Measurements from ENCODE around the gene RAB15. TPM values are rescaled to one million over a fixed set of nuclear protein-coding genes. Genes with fewer than 3 reads are reported as not detected.

RAB15 gene
- total and polyA plus RNA-seq, 2 donors (not counting 1 experiment from before 2014, with no cell fraction given) = 2.2 to 3.6 TPM

DNA sequence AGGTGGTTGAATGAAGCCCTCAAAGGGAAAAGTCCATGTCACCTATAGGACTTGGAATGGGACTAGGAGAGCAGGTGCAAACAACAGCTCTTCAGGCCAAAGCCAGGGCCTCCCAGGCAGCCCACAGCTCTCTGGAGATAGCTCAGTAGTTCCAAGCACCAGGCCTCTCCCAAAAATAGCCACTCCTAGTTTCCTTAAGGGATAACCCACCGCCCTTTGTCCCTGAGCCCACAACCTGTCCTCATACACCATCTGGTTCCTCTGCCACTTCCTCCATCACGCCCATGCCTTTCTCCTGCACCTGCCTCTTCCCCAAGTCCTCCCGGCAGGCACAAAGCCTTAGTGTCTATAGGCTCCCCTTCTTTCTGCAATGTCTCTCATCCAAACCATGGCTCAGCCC lies 2.1 kb downstream of the RAB15 start:
- Histone ChIP-seq H3K4me1 (ENCODE audit: control insufficient read depth, extremely low read depth, insufficient read depth, low read length) (no peaks in the 10 kb centered on the region), H3K4me3 (replicated peaks in 1 of 4; ENCODE audit: control extremely low read depth in 1 of 4, insufficient read depth in 1 of 4, low read depth in 3 of 4, low read length in 4 of 4) (no peak overlapping the region), H3K79me2 (ENCODE audit: control insufficient read depth, insufficient read depth, low read length) (no peaks in the 10 kb centered on the region), H3K9me3 (ENCODE audit: control insufficient read depth, insufficient read depth, low read depth, low read length) (no peaks in the 10 kb centered on the region), H2AFZ (ENCODE audit: low read length) (no peak overlapping the region), H3K27me3 (ENCODE audit: control insufficient read depth, insufficient read depth, low read length) (no peaks in the 10 kb centered on the region), H3K4me2 (ENCODE audit: extremely low read depth, insufficient read depth, low read length) (no peak overlapping the region), H3K36me3 (ENCODE audit: control insufficient read depth, insufficient read depth, low read length) (no peaks in the 10 kb centered on the region), H3K9ac (ENCODE audit: insufficient read depth, low read length) (no peak overlapping the region), H3K27ac (ENCODE audit: insufficient read depth, low read length) (no peak overlapping the region), H4K20me1 (ENCODE audit: control insufficient read depth, extremely low read depth, insufficient read depth, low read length) (no peaks in the 10 kb centered on the region)
- no peak for DNase-seq (ENCODE audit: low read depth in 2 of 2)
- TF ChIP-seq, protein P1, sequence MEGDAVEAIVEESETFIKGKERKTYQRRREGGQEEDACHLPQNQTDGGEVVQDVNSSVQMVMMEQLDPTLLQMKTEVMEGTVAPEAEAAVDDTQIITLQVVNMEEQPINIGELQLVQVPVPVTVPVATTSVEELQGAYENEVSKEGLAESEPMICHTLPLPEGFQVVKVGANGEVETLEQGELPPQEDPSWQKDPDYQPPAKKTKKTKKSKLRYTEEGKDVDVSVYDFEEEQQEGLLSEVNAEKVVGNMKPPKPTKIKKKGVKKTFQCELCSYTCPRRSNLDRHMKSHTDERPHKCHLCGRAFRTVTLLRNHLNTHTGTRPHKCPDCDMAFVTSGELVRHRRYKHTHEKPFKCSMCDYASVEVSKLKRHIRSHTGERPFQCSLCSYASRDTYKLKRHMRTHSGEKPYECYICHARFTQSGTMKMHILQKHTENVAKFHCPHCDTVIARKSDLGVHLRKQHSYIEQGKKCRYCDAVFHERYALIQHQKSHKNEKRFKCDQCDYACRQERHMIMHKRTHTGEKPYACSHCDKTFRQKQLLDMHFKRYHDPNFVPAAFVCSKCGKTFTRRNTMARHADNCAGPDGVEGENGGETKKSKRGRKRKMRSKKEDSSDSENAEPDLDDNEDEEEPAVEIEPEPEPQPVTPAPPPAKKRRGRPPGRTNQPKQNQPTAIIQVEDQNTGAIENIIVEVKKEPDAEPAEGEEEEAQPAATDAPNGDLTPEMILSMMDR (conservative IDR thresholded peaks at IDR 0.05 in 1 of 2, IDR thresholded peaks at IDR 0.05 in 1 of 2; ENCODE audit: low read depth in 1 of 2, low read length in 2 of 2) = no peak
- no peak for TF ChIP-seq EZH2 (IDR thresholded peaks at IDR 0.05; ENCODE audit: low read length, missing control alignments)

DNA sequence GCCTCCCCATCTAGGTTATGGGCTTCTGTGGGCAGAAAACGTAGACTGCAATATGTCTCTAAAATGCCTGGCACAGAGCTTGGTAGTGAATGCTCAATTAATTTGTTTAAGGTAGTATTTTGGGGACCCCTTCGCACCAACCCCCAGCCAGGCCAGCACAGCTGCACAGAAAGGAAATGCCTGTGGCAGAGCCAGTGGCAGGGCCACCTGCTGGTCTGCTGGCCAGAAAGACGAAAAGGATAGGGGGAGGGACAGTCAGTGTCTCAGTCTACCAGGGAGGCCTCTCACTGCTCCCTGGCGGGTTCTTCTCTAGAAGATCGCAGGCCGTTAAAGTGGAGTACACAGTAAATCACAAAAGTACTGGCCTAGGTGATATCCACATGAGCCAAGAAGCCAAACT lies 3.5 kb downstream of the RAB15 start:
- H3K9ac ChIP-seq (ENCODE audit: insufficient read depth, low read length) = no peak overlapping the region
- peak in 1 of 2 donors; percentile 32 for DNase-seq (ENCODE audit: low read depth in 2 of 2)
- no peak overlapping the region for H3K4me3 ChIP-seq (replicated peaks in 1 of 4; ENCODE audit: control extremely low read depth in 1 of 4, insufficient read depth in 1 of 4, low read depth in 3 of 4, low read length in 4 of 4)
- no peaks in the 10 kb centered on the region for H3K36me3 ChIP-seq (ENCODE audit: control insufficient read depth, insufficient read depth, low read length)
- H3K79me2 ChIP-seq (ENCODE audit: control insufficient read depth, insufficient read depth, low read length) = no peaks in the 10 kb centered on the region
- no peaks in the 10 kb centered on the region for H4K20me1 ChIP-seq (ENCODE audit: control insufficient read depth, extremely low read depth, insufficient read depth, low read length)
- H3K27me3 ChIP-seq (ENCODE audit: control insufficient read depth, insufficient read depth, low read length) = no peaks in the 10 kb centered on the region
- TF ChIP-seq, protein P1 (conservative IDR thresholded peaks at IDR 0.05 in 1 of 2, IDR thresholded peaks at IDR 0.05 in 1 of 2; ENCODE audit: low read depth in 1 of 2, low read length in 2 of 2) = no peak
- no peak for TF ChIP-seq EZH2 (IDR thresholded peaks at IDR 0.05; ENCODE audit: low read length, missing control alignments)
- no peaks in the 10 kb centered on the region for H3K4me1 ChIP-seq (ENCODE audit: control insufficient read depth, extremely low read depth, insufficient read depth, low read length)
- no peak overlapping the region for H3K4me2 ChIP-seq (ENCODE audit: extremely low read depth, insufficient read depth, low read length)
- no peak overlapping the region for H3K27ac ChIP-seq (ENCODE audit: insufficient read depth, low read length)
- no peaks in the 10 kb centered on the region for H3K9me3 ChIP-seq (ENCODE audit: control insufficient read depth, insufficient read depth, low read depth, low read length)
- no peak overlapping the region for H2AFZ ChIP-seq (ENCODE audit: low read length)

DNA sequence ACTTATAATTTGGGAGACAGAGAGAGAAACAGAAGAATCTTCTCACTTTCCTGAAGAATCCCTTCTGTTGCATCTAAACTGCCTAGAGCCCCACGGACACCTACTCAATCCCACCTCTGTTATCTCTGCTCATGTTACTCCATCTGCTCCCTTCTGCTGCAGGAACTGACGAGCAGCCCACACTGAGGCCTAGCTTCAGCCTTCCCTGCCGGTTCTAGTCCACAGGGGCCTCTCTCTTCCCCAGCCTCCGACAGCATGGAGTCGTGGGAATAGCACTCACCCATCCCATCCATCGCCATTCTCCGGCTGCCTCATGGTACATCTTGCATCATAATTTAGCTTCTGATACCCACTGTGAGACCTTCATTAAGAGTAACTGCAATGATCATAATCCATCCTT lies 4.0 kb downstream of the RAB15 start:
- Histone ChIP-seq H3K27me3 (ENCODE audit: control insufficient read depth, insufficient read depth, low read length) (no peaks in the 10 kb centered on the region), H3K4me2 (ENCODE audit: extremely low read depth, insufficient read depth, low read length) (no peak overlapping the region), H3K9me3 (ENCODE audit: control insufficient read depth, insufficient read depth, low read depth, low read length) (no peaks in the 10 kb centered on the region), H3K79me2 (ENCODE audit: control insufficient read depth, insufficient read depth, low read length) (no peaks in the 10 kb centered on the region), H2AFZ (ENCODE audit: low read length) (no peak overlapping the region), H3K4me3 (replicated peaks in 1 of 4; ENCODE audit: control extremely low read depth in 1 of 4, insufficient read depth in 1 of 4, low read depth in 3 of 4, low read length in 4 of 4) (no peak overlapping the region), H3K27ac (ENCODE audit: insufficient read depth, low read length) (no peak overlapping the region), H4K20me1 (ENCODE audit: control insufficient read depth, extremely low read depth, insufficient read depth, low read length) (no peaks in the 10 kb centered on the region), H3K36me3 (ENCODE audit: control insufficient read depth, insufficient read depth, low read length) (no peaks in the 10 kb centered on the region), H3K9ac (ENCODE audit: insufficient read depth, low read length) (no peak overlapping the region), H3K4me1 (ENCODE audit: control insufficient read depth, extremely low read depth, insufficient read depth, low read length) (no peaks in the 10 kb centered on the region)
- no peak for DNase-seq (ENCODE audit: low read depth in 2 of 2)
- TF ChIP-seq EZH2 (IDR thresholded peaks at IDR 0.05; ENCODE audit: low read length, missing control alignments) = no peak
- TF ChIP-seq, protein P1 (conservative IDR thresholded peaks at IDR 0.05 in 1 of 2, IDR thresholded peaks at IDR 0.05 in 1 of 2; ENCODE audit: low read depth in 1 of 2, low read length in 2 of 2) = no peak
